K562 (cell line): ENCODE measurements around the gene CENPP.

Source experiments
- BRCA1 ChIP-seq, 2 experiments: fragments of 450-650 bp in 1 of 2; sonication (generic) in 1 of 2; formaldehyde crosslinking in 1 of 2; IDR thresholded peaks; 2 replicates each; pipeline versions ENCODE4 v1.5.0 to v1.6.1; 2017 to 2020; ENCODE audit warnings: mild to moderate bottlenecking in 1 of 2, missing genetic modification reagents in 1 of 2
- ELF1 ChIP-seq: fragments of 200-800 bp; sonication (Bioruptor generic); IDR thresholded peaks from 2 replicates; pipeline ENCODE4 v1.6.1; 2016; ENCODE audit warnings: missing genetic modification characterization, missing compliant biosample characterization
- EZH2 ChIP-seq: IDR thresholded peaks from 2 replicates; pipeline ENCODE4 v1.6.1; 2012; ENCODE audit warnings: low read depth, mild to moderate bottlenecking, inconsistent platforms, low read length, borderline replicate concordance
- POLR2A ChIP-seq: fragments of 450-650 bp; conservative IDR thresholded peaks from 2 replicates; pipeline ENCODE4 v1.6.1; 2016
- THAP12 ChIP-seq: fragments of 250-450 bp; sonication (Bioruptor Pico); IDR thresholded peaks from 2 replicates; pipeline ENCODE4 v1.9.0; 2021; ENCODE audit warnings: mild to moderate bottlenecking, inconsistent platforms

- TF ChIP-seq ELF1 (tag) (no peak), EZH2 (no peak), THAP12 (CRISPR knock-in tag) (no peak), POLR2A (no peak), BRCA1 (IDR thresholded peaks at IDR 0.05) (no peak), BRCA1 (CRISPR knock-in tag; IDR thresholded peaks at IDR 0.05) (no peak)
Observed at GRCh38 chr9:92310562-92310961, 15.2 kb upstream of the CENPP start.
